GM19193 (cell line): ENCODE measurements around the gene TNC.

ENCODE experiments used
- POLR2A ChIP-seq: IDR thresholded peaks from 4 replicates; pipeline ENCODE4 v1.6.1; 2011; ENCODE audit not compliant: insufficient read depth, insufficient read length; ENCODE audit errors: extremely low read depth

Gene TNC

GRCh38 chr9:115050002-115050490 is 67.9 kb downstream of the TNC start:
- TF ChIP-seq POLR2A = no peak

DNA sequence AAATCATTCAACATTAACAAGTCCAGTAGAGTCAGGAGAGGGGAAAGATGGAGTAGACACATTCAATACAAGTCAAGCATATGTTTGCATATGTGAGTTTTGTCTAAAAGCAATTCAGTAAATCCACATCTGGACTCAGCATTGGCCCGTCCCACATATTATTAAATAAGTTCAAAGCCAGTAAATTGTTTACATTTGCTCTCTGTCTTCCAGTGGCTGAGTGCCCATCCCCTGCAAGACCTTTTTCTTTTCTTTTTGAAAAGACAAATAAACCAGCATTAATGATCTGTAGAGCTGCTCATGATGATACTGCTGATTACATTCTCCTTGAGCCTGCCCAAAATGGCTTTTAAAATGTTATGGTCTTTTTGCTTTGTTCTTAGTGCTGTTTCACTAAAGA is 71.1 kb downstream of the TNC start:
- TF ChIP-seq POLR2A = no peak

- no peak for TF ChIP-seq POLR2A
Measured at GRCh38 chr9:115046199-115046598, 71.8 kb downstream of the TNC start.

GRCh38 chr9:115043632-115044031 is 74.3 kb downstream of the TNC start:
- TF ChIP-seq POLR2A = no peak

DNA sequence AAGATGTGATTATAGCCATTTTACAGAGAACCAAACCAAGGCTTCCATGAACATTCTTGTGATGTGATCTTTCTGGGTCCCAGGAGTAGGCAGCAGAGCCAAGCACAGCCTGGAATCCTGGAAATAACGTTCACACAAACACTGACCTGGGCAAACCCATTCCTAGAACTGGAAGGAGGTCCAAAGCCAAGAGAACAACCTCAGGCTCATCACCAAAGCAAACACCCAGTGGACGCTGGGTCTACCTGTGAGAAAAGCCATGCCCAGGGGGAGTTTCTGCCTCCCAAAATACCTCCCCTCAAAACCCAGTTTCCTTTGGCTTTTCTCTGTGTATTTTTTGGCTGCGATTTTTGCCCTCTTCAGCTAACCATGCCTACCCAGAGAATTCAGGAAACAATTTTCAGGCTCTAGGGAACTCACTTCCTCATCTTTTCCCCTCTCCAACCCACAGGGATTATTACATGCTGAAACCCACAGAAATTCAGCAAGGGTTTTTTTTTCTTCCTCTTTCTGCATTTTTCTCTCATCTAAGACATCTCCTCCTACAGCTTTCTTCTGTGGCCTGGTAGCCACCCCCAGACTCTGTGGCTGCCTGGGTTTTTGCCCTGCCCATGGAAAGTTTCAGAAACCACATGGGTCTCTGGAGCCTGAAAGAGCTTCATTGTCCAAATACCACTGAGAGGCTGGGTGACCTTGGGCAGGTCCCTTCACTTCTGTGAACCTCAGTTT is 75.0 kb downstream of the TNC start:
- TF ChIP-seq POLR2A = no peak

GRCh38 chr9:115039516-115040120 is 78.3 kb downstream of the TNC start:
- no peak for TF ChIP-seq POLR2A

DNA sequence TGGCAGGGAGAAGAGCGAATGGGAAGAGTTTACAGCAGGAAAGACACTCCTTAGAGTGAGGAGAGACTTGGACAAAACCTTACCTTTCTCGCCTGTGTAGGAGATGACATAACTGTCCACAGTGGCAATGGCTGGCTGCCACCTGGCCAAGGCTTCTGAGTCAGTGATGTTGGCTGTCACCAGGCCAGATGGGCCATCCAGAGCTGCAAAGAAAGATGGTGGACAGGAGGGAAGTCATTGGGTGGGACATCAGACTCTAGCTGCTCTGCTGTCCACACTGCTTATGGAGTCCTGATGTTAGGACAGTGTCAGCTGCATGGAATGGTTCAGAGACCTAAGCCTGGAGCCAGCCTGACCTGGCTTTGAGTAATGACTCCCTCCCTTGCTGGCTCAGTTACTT is 79.8 kb downstream of the TNC start:
- no peak for TF ChIP-seq POLR2A

DNA sequence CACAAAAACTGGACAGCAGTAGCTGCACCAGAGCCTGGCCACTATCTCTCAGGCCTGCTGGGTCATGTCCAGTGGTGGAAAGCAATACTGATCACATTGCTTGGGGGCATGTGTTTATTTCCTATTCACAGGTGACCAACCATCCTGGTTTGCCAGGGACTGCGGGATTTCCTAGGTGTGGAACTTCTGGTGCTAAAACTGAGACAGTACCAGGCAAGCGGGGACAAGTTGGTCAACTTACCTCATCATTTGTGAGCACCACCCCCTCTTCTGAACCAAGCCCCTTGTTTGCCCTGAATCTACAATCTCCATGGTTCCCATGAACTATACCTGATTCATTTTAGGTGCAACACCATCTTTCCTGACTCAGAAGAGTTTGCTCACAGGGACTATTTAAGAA is 81.3 kb downstream of the TNC start:
- TF ChIP-seq POLR2A = no peak

DNA sequence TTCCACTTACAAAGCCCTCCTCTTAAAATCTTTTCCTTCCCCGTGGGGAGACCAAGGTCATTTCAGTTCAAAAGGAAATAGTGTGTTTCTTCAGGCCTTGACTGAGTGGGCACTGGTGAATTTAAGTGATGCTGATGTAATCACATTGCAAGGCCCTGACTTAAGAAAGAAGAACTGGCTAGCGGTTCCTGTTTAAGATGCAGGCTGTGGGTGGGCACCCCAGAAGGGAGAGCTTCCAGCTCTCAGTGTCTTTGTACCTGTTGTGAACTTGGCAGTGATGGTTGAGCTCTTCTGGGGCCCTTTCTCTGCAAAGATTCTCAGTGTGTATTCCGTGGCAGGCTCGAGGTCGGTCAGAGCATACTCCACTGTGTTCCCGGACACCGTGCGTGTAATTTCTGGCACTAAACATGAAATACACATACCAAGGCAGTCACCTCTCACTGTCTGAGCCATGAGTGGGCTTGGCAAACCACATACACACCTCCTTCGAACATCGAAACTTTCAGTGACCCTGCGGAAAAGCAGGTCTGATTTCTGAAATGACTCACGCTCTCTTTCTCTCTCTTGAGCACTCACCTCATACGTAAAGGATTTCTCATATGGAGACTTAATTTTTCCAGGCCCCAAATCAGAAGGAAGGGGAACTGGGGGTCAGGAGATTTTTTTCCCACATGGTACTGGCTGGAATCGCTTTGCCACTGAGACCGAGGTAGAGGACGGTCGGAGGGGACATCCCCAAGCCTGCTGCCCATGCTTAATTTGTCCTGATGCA is 81.9 kb downstream of the TNC start:
- no peak for TF ChIP-seq POLR2A

DNA sequence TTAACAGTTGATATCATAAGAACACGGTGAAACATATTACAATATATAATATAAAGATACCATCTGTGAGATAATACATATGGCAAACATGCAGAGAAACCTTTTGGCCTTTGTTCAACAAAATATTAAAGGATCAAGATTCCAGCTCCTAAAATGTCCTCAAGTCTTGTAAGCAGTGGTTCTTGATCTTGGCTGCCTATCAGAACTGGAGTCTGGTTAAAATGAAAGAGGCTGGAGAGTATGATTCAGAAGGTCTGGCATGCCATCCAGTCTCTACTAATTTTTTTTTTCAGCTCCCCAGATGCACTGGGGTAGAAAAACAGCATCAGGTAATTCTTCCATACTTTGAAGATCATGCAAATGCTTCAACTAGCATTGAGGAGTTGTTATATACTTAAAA is 83.2 kb downstream of the TNC start:
- no peak for TF ChIP-seq POLR2A

GRCh38 chr9:115033800-115034199 is 84.2 kb downstream of the TNC start:
- TF ChIP-seq POLR2A = no peak

DNA sequence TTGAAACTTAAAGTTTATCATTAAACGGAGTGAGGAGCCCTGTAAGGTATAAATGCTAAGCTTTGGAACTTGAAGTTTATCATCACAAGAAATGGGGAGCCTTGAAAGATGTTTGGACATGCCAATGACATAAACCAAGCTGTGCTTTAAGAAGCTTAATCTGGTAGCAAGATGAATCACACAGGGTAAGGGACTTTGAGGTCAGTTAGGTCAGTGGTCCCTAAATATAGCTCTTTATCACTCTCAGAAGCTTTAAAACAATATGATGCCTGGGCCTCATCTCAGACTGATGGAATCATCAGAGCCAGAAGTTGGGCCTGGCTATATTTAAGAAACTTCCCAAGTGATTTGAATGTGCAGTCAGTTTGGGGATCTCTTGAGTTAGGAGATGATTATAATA is 85.7 kb downstream of the TNC start:
- no peak for TF ChIP-seq POLR2A

DNA sequence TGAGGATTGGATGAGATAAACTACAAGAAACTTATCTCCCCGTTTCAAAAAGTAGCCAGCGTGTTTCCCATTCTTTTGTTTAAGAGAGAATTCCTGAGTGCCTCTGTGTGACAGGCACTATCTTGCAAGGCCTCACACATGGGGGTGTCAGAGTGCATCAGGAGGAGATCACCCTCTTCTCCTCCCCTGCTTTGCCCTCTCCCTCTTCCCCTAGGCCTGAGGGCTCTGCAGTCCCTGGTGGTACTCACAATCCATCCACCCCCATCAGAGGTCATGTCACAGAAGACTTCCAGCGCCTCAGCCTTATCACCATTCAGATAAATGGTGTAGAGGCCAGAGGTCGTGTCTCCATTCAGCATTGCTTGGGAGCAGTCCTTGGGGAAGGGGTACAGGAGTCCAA is 88.0 kb downstream of the TNC start:
- TF ChIP-seq POLR2A = no peak

DNA sequence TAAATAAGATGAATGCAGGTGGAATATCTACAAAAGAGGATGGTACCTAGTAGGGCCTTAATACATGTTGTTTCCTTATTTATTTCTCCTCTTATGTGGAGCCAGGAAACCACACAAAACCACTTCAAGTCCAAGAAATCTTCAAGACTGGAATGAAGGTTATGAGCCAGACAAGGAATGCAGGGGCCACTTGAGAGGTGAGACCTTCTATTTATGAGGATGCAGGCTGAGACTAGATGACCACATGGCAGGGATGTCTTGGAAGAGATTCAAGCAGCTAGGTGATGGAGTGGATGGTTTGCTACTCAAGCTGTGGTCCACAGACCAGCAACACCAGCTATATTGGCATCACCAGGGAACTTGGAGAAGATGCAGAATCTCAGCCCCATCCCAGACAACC is 92.2 kb downstream of the TNC start:
- no peak for TF ChIP-seq POLR2A

DNA sequence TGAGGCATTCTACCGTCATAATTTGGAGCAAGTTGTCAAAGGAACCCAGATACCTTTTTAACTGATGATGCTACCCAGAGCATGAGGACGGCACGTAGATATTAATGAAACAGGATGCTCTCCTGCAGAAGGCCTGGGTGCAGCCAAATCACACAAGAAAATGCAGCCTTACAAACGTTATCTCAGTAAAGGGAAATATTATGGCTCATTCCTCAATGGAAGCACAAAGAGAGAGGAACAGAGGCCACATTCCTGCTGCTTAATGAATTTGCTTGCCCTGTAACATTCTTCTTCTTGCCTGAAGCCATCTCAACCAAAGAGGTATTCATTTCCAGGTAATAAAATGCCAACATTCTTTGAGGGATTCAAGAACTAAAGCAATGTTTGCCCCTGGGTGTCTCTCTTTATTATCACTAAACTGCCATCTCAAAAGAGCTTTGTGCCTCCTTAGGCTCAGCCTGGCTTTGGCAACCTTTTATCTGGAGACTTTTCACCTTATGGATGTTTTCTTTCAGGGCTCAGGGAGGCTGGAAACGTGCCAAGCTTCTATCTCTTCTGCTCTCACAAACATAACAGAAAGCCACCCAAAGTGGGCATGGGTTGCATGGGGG is 92.9 kb downstream of the TNC start:
- no peak for TF ChIP-seq POLR2A

DNA sequence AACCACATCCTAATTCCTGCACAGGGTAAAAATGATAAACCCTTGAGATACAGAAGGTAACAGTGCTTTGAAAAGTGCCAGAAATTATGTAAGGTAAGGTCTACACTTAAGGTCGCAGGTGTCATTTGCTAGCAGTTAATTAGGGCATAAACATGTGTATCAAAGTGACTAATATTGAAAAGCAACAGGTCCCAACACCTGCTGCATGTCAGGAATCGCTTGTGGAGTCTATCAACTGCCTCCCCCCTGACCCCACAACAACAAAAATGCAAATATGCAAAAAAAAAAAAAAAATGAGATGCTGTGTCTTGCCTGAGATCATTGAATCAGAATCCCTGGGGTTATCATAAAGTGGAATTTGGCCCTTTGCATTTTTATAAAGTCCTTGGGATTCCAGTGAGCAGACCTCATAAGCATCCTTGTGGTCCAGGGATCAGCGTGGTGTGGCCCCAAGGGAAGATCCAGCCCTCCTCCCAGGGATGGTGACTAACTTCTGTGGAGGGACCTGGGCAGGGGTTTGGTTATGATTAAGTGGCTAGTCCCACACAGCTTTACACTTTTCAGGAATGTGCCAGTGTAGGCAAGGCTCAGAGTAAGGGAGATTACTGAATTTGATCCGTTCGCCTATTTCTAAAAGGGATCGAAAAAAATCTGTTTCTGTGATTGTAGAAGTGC is 95.1 kb downstream of the TNC start:
- TF ChIP-seq POLR2A = no peak
